Duodenal mucosa (tissue), 2 donors: ENCODE data around the gene GOLM1.

Experiments
- H3K27ac ChIP-seq: one replicate; pipeline ENCODE4 v1.7.0; 2013; ENCODE audit warnings: low read depth, low read length
- H3K27me3 ChIP-seq, 2 donors: one replicate each; pipeline ENCODE4 v1.7.0; 2013; ENCODE audit warnings: low read length in 2 of 2, control low read depth in 1 of 2; ENCODE audit not compliant: insufficient read depth in 2 of 2, control insufficient read depth in 1 of 2
- H3K36me3 ChIP-seq, 2 donors: one replicate each; pipeline ENCODE4 v1.7.0; 2013; ENCODE audit warnings: low read length in 2 of 2, control low read depth in 1 of 2; ENCODE audit not compliant: insufficient read depth in 2 of 2, control insufficient read depth in 1 of 2
- H3K4me1 ChIP-seq, 2 donors: one replicate each; pipeline ENCODE4 v1.7.0; 2013; ENCODE audit warnings: low read length in 2 of 2, control low read depth in 1 of 2; ENCODE audit not compliant: insufficient read depth in 2 of 2, control insufficient read depth in 1 of 2
- H3K4me3 ChIP-seq, 2 donors: one replicate each; pipeline ENCODE4 v1.7.0; 2013; ENCODE audit warnings: low read length in 2 of 2, low read depth in 1 of 2
- H3K9ac ChIP-seq, 2 donors: one replicate each; pipeline ENCODE4 v1.7.0; 2013; ENCODE audit warnings: low read length in 2 of 2, low read depth in 1 of 2
- H3K9me3 ChIP-seq, 2 donors: one replicate each; pipeline ENCODE4 v1.7.0; 2013; ENCODE audit warnings: low read length in 2 of 2, control low read depth in 1 of 2; ENCODE audit not compliant: control insufficient read depth in 1 of 2

The GOLM1 gene

GRCh38 chr9:86035827-86036440 is 63.4 kb downstream of the GOLM1 start:
- Histone ChIP-seq H3K9ac (no peak overlapping the region), H3K9me3 (no peaks in the 10 kb centered on the region), H3K4me3 (no peak overlapping the region), H3K27ac (no peak overlapping the region), H3K4me1 (peaks cover 0 to 17% of the 10 kb centered on the region in 2 donors), H3K36me3 (peaks cover 19 to 31% of the 10 kb centered on the region in 2 donors), H3K27me3 (no peaks in the 10 kb centered on the region)

GRCh38 chr9:86034863-86035734 is 64.3 kb downstream of the GOLM1 start:
- no peaks in the 10 kb centered on the region for H3K27me3 ChIP-seq
- no peaks in the 10 kb centered on the region for H3K9me3 ChIP-seq
- H3K36me3 ChIP-seq, result peaks cover 19 to 31% of the 10 kb centered on the region in 2 donors
- no peak overlapping the region for H3K9ac ChIP-seq
- H3K27ac ChIP-seq, result no peak overlapping the region
- peaks cover 0 to 17% of the 10 kb centered on the region in 2 donors for H3K4me1 ChIP-seq
- H3K4me3 ChIP-seq, result no peak overlapping the region

- Histone ChIP-seq H3K27ac (no peak overlapping the region), H3K9ac (no peak overlapping the region), H3K9me3 (no peaks in the 10 kb centered on the region), H3K27me3 (no peaks in the 10 kb centered on the region), H3K4me3 (no peak overlapping the region), H3K36me3 (peaks cover 29 to 62% of the 10 kb centered on the region in 2 donors), H3K4me1 (no peaks in the 10 kb centered on the region)
Observed at GRCh38 chr9:86027767-86028166, 71.6 kb downstream of the GOLM1 start.

GRCh38 chr9:86022687-86023266 is 76.6 kb downstream of the GOLM1 start:
- H3K9me3 ChIP-seq, result no peaks in the 10 kb centered on the region
- no peaks in the 10 kb centered on the region for H3K4me1 ChIP-seq
- H3K36me3 ChIP-seq, result peaks cover 41 to 63% of the 10 kb centered on the region in 2 donors
- no peaks in the 10 kb centered on the region for H3K27me3 ChIP-seq
- H3K27ac ChIP-seq, result no peak overlapping the region
- no peak overlapping the region for H3K9ac ChIP-seq
- no peak overlapping the region for H3K4me3 ChIP-seq

- H3K27me3 ChIP-seq, result no peaks in the 10 kb centered on the region
- H3K4me1 ChIP-seq, result no peaks in the 10 kb centered on the region
- peaks cover 38 to 64% of the 10 kb centered on the region in 2 donors for H3K36me3 ChIP-seq
- no peak overlapping the region for H3K4me3 ChIP-seq
- H3K27ac ChIP-seq, result no peak overlapping the region
- no peaks in the 10 kb centered on the region for H3K9me3 ChIP-seq
- H3K9ac ChIP-seq, result no peak overlapping the region
Observed at GRCh38 chr9:86021166-86021565, 78.2 kb downstream of the GOLM1 start.

GRCh38 chr9:86020731-86021130 is 78.6 kb downstream of the GOLM1 start:
- no peak overlapping the region for H3K9ac ChIP-seq
- H3K9me3 ChIP-seq, result no peaks in the 10 kb centered on the region
- no peak overlapping the region for H3K4me3 ChIP-seq
- H3K27me3 ChIP-seq, result no peaks in the 10 kb centered on the region
- peaks cover 35 to 59% of the 10 kb centered on the region in 2 donors for H3K36me3 ChIP-seq
- H3K27ac ChIP-seq, result no peak overlapping the region
- no peaks in the 10 kb centered on the region for H3K4me1 ChIP-seq

GRCh38 chr9:86009133-86009532 is 90.2 kb downstream of the GOLM1 start:
- Histone ChIP-seq H3K9me3 (peaks cover 0 to 4% of the 10 kb centered on the region in 2 donors), H3K4me1 (no peaks in the 10 kb centered on the region), H3K36me3 (peaks cover 20 to 44% of the 10 kb centered on the region in 2 donors), H3K27ac (no peak overlapping the region), H3K4me3 (no peak overlapping the region), H3K27me3 (no peaks in the 10 kb centered on the region), H3K9ac (no peak overlapping the region)

GRCh38 chr9:86005253-86005775 is 94.0 kb downstream of the GOLM1 start:
- Histone ChIP-seq H3K9me3 (peaks cover 0 to 4% of the 10 kb centered on the region in 2 donors), H3K4me1 (no peaks in the 10 kb centered on the region), H3K27me3 (no peaks in the 10 kb centered on the region), H3K36me3 (peaks cover 19 to 41% of the 10 kb centered on the region in 2 donors), H3K4me3 (no peak overlapping the region), H3K9ac (no peak overlapping the region), H3K27ac (no peak overlapping the region)

GRCh38 chr9:85995599-85995998 is 103.8 kb downstream of the GOLM1 start:
- Histone ChIP-seq H3K27me3 (no peaks in the 10 kb centered on the region), H3K4me1 (no peaks in the 10 kb centered on the region), H3K36me3 (peaks cover 0 to 37% of the 10 kb centered on the region in 2 donors), H3K9ac (no peak overlapping the region), H3K27ac (no peak overlapping the region), H3K4me3 (no peak overlapping the region), H3K9me3 (no peaks in the 10 kb centered on the region)

GRCh38 chr9:85995097-85995496 is 104.3 kb downstream of the GOLM1 start:
- no peak overlapping the region for H3K9ac ChIP-seq
- no peaks in the 10 kb centered on the region for H3K27me3 ChIP-seq
- H3K9me3 ChIP-seq, result no peaks in the 10 kb centered on the region
- H3K36me3 ChIP-seq, result peaks cover 0 to 36% of the 10 kb centered on the region in 2 donors
- no peak overlapping the region for H3K4me3 ChIP-seq
- H3K4me1 ChIP-seq, result no peaks in the 10 kb centered on the region
- H3K27ac ChIP-seq, result no peak overlapping the region
